K562 (cell line): ENCODE measurements around the gene EXOC3L2. TPM values are rescaled to one million over a fixed set of nuclear protein-coding genes. Genes with fewer than 3 reads are reported as not detected.
A peak's percentile ranks its signal among the peaks of the same experiment; 100 is the strongest.

ENCODE experiments used
- C11orf30 ChIP-seq: fragments of 450-650 bp; IDR thresholded peaks from 2 replicates; pipeline ENCODE4 v1.6.1; 2016; ENCODE audit warnings: low read depth, mild to moderate bottlenecking
- CCNT2 ChIP-seq: IDR thresholded peaks from 2 replicates; pipeline ENCODE4 v1.6.1; 2011; ENCODE audit warnings: borderline replicate concordance, low read depth, mild to moderate bottlenecking, moderate library complexity, mixed read lengths, low read length; ENCODE audit not compliant: insufficient read length; ENCODE audit errors: extremely low read depth
- EP300 ChIP-seq: IDR thresholded peaks from 2 replicates; pipeline ENCODE4 v1.6.1; 2012; ENCODE audit warnings: low read length, improper control_type of control experiment
- FOXP1 ChIP-seq: sonication (generic); formaldehyde crosslinking; IDR thresholded peaks from 2 replicates; pipeline ENCODE4 v1.8.0; 2022; ENCODE audit warnings: mild to moderate bottlenecking, missing genetic modification reagents
- HDAC2 ChIP-seq: fragments of 450-650 bp; IDR thresholded peaks from 2 replicates; pipeline ENCODE4 v1.6.1; 2016; ENCODE audit warnings: mild to moderate bottlenecking
- HNRNPLL ChIP-seq: fragments of 200-400 bp; formaldehyde crosslinking; IDR thresholded peaks from 2 replicates; pipeline ENCODE4 v1.6.1; 2017; ENCODE audit warnings: low read length, low read depth, mild to moderate bottlenecking; ENCODE audit not compliant: poor library complexity, severe bottlenecking
- L3MBTL2 ChIP-seq: fragments of 450-650 bp; IDR thresholded peaks from 2 replicates; pipeline ENCODE4 v1.6.1; 2016; ENCODE audit warnings: mild to moderate bottlenecking, moderate library complexity
- POLR3A ChIP-seq: IDR thresholded peaks from 2 replicates; pipeline ENCODE4 v1.6.1; 2011; ENCODE audit warnings: borderline replicate concordance, mild to moderate bottlenecking, moderate library complexity; ENCODE audit not compliant: insufficient read length, insufficient read depth; ENCODE audit errors: extremely low read depth
- PTTG1 ChIP-seq: fragments of 450-650 bp; IDR thresholded peaks from 2 replicates; pipeline ENCODE4 v1.6.1; 2016; ENCODE audit warnings: low read depth, mild to moderate bottlenecking, missing genetic modification characterization, missing compliant biosample characterization
- TCF7L2 ChIP-seq: fragments of 150-350 bp; IDR thresholded peaks from 2 replicates; pipeline ENCODE4 v1.6.1; 2016; ENCODE audit warnings: low read depth, mild to moderate bottlenecking, low read length, moderate library complexity
- ZBED1 ChIP-seq: IDR thresholded peaks from 2 replicates; pipeline ENCODE4 v1.6.1; 2014
- ZC3H8 ChIP-seq: fragments of 450-650 bp; IDR thresholded peaks from 2 replicates; pipeline ENCODE4 v1.6.1; 2017
- ZFPM2 ChIP-seq: fragments of 250-450 bp; sonication (Bioruptor Pico); IDR thresholded peaks from 2 replicates; pipeline ENCODE4 v1.5.1; 2022; ENCODE audit warnings: mild to moderate bottlenecking
- ZNF174 ChIP-seq: fragments of 250-450 bp; sonication (Bioruptor Pico); IDR thresholded peaks from 2 replicates; pipeline ENCODE4 v1.4.0; 2020; ENCODE audit warnings: mild to moderate bottlenecking
- polyA plus RNA-seq, 8 experiments: library from polyadenylated mRNA; depleted of rRNA in 4 of 8; stranded (reverse) in 5 of 8; unstranded in 3 of 8; fragments of >200 nt; fragmentation: Nextera tagmentation in 2 of 8; fragmentation: Illumina TruSeq in 1 of 8; extraction: Ambion mirVana in 2 of 8; extraction: Trizol in 1 of 8; gene quantifications; 2 replicates each; pipeline versions ENCODE4 v1.2.1 to v1.2.3, GENCODE V29; 2011 to 2014; ENCODE audit warnings: inconsistent platforms in 1 of 8, missing spikeins in 1 of 8
- total RNA-seq, 7 experiments: library from RNA; depleted of rRNA in 6 of 7; stranded (reverse); fragments of >200 nt in 6 of 7; fragmentation: Illumina TruSeq in 2 of 7; extraction: Trizol in 2 of 7; gene quantifications; 2 replicates each; pipeline versions ENCODE4 v1.2.1 to v1.2.3, GENCODE V29; 2011 to 2021; ENCODE audit warnings: low replicate concordance in 1 of 7
- TF ChIP-seq, protein P1 (sequence below), 2 experiments: IDR thresholded peaks; 2 replicates each; pipeline ENCODE4 v1.6.1; 2011; ENCODE audit warnings: borderline replicate concordance in 1 of 2, control low read depth in 1 of 2, low read depth in 1 of 2, low read length in 1 of 2, mild to moderate bottlenecking in 1 of 2, mixed read lengths in 1 of 2, moderate library complexity in 1 of 2; ENCODE audit not compliant: insufficient read depth in 1 of 2, insufficient read length in 1 of 2, poor library complexity in 1 of 2, severe bottlenecking in 1 of 2; ENCODE audit errors: extremely low read depth in 1 of 2
- TF ChIP-seq, protein P2 (sequence below): sonication (generic); formaldehyde crosslinking; IDR thresholded peaks from 2 replicates; pipeline ENCODE4 v1.8.0; 2022; ENCODE audit warnings: mild to moderate bottlenecking, missing genetic modification reagents
- TF ChIP-seq, protein P3 (sequence below), 2 experiments: fragments of 450-650 bp in 1 of 2; sonication (generic) in 1 of 2; formaldehyde crosslinking in 1 of 2; IDR thresholded peaks in 1 of 2; conservative IDR thresholded peaks in 1 of 2; 2 replicates each; pipeline versions ENCODE4 v1.6.1 to v1.8.1; 2016 to 2023; ENCODE audit warnings: mild to moderate bottlenecking in 2 of 2, moderate library complexity in 2 of 2, inconsistent platforms in 1 of 2, missing genetic modification reagents in 1 of 2
- TF ChIP-seq, protein P4 (sequence below): fragments of 450-650 bp; IDR thresholded peaks from 2 replicates; pipeline ENCODE4 v1.6.1; 2016; ENCODE audit warnings: borderline replicate concordance

The EXOC3L2 gene
- total and polyA plus RNA-seq, 9 of the 15 experiments (the other 6 are each of a cell fraction or from before 2014, with no cell fraction given): 0.31 to 19.0 (median 2.4) TPM

DNA sequence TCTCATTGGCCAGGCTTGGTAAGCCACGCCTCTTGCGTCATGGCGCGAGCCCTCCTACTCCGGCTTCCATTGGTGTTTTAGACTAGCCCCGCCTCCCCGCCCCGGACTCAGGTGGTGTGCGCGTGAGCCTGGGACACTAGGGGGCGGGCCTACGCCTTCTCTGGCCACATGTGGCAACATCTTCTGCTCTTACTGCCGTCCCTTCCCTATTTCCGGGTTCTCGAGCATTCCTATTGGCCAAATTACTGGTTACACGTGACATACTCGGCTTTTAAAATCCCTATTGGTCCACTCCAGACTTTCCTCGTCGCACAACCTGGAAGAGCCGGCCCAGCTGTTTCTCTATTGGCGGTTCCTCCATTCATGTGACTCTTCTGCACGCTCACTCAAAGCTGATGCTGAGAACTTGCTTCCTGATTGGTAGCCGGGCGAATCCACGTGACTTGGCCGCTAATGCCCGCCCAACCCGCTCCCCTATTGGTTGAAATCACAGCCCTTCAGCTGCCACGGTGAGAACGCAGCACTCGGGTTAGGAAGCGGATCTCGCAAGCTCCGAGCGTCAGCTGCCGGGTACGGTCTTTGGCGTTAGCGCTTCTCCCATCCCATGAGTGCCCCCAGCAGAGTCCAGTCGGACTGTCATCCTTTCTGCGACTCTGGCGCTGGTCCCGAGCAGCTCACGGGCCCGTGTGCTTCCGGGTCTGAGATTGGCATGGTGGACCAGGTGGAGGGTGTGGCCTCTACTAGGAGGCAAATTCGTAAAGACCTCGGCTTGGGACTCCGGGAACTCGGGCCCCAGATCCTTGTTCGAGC lies 66.7 kb downstream of the EXOC3L2 start, which contains the start of gene BLOC1S3 (continued):
- TF ChIP-seq, protein P1, sequence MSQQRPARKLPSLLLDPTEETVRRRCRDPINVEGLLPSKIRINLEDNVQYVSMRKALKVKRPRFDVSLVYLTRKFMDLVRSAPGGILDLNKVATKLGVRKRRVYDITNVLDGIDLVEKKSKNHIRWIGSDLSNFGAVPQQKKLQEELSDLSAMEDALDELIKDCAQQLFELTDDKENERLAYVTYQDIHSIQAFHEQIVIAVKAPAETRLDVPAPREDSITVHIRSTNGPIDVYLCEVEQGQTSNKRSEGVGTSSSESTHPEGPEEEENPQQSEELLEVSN (IDR thresholded peaks at IDR 0.05; ENCODE audit: borderline replicate concordance in 1 of 2, extremely low read depth in 1 of 2, insufficient read depth in 1 of 2, insufficient read length in 1 of 2, low read depth in 1 of 2, low read length in 1 of 2, poor library complexity in 1 of 2, severe bottlenecking in 1 of 2): peak; percentile 44 to 59
- TF ChIP-seq, protein P2, sequence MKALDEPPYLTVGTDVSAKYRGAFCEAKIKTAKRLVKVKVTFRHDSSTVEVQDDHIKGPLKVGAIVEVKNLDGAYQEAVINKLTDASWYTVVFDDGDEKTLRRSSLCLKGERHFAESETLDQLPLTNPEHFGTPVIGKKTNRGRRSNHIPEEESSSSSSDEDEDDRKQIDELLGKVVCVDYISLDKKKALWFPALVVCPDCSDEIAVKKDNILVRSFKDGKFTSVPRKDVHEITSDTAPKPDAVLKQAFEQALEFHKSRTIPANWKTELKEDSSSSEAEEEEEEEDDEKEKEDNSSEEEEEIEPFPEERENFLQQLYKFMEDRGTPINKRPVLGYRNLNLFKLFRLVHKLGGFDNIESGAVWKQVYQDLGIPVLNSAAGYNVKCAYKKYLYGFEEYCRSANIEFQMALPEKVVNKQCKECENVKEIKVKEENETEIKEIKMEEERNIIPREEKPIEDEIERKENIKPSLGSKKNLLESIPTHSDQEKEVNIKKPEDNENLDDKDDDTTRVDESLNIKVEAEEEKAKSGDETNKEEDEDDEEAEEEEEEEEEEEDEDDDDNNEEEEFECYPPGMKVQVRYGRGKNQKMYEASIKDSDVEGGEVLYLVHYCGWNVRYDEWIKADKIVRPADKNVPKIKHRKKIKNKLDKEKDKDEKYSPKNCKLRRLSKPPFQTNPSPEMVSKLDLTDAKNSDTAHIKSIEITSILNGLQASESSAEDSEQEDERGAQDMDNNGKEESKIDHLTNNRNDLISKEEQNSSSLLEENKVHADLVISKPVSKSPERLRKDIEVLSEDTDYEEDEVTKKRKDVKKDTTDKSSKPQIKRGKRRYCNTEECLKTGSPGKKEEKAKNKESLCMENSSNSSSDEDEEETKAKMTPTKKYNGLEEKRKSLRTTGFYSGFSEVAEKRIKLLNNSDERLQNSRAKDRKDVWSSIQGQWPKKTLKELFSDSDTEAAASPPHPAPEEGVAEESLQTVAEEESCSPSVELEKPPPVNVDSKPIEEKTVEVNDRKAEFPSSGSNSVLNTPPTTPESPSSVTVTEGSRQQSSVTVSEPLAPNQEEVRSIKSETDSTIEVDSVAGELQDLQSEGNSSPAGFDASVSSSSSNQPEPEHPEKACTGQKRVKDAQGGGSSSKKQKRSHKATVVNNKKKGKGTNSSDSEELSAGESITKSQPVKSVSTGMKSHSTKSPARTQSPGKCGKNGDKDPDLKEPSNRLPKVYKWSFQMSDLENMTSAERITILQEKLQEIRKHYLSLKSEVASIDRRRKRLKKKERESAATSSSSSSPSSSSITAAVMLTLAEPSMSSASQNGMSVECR (CRISPR knock-in tag): peak; percentile 99
- peak; percentile 68; the same call in 1 of the 2 replicates for TF ChIP-seq ZFPM2 (CRISPR knock-in tag)
- no peak for TF ChIP-seq TCF7L2
- peak; percentile 86 for TF ChIP-seq C11orf30
- TF ChIP-seq HDAC2: peak; percentile 88; the same call in 1 of the 2 replicates
- TF ChIP-seq ZC3H8: no peak
- peak; percentile 35; the same call in 1 of the 2 replicates for TF ChIP-seq FOXP1 (CRISPR knock-in tag)
- peak; percentile 67 for TF ChIP-seq HNRNPLL
- TF ChIP-seq, protein P3, sequence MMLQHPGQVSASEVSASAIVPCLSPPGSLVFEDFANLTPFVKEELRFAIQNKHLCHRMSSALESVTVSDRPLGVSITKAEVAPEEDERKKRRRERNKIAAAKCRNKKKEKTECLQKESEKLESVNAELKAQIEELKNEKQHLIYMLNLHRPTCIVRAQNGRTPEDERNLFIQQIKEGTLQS (IDR thresholded peaks at IDR 0.05): peak; percentile 86
- TF ChIP-seq, protein P3 (CRISPR knock-in tag; conservative IDR thresholded peaks at IDR 0.05): no peak
- TF ChIP-seq PTTG1 (tag): no peak
- TF ChIP-seq POLR3A: no peak
- 0 out of 2 replicates have a peak, but pooled peaks have one; percentile 54 for TF ChIP-seq ZBED1
- peak; percentile 87 for TF ChIP-seq L3MBTL2
- TF ChIP-seq, protein P4, sequence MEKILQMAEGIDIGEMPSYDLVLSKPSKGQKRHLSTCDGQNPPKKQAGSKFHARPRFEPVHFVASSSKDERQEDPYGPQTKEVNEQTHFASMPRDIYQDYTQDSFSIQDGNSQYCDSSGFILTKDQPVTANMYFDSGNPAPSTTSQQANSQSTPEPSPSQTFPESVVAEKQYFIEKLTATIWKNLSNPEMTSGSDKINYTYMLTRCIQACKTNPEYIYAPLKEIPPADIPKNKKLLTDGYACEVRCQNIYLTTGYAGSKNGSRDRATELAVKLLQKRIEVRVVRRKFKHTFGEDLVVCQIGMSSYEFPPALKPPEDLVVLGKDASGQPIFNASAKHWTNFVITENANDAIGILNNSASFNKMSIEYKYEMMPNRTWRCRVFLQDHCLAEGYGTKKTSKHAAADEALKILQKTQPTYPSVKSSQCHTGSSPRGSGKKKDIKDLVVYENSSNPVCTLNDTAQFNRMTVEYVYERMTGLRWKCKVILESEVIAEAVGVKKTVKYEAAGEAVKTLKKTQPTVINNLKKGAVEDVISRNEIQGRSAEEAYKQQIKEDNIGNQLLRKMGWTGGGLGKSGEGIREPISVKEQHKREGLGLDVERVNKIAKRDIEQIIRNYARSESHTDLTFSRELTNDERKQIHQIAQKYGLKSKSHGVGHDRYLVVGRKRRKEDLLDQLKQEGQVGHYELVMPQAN: peak; percentile 98
- TF ChIP-seq ZNF174: no peak
- TF ChIP-seq CCNT2: peak; percentile 56
- 0 out of 2 replicates have a peak, but pooled peaks have one; percentile 10 for TF ChIP-seq EP300
